Head of caudate nucleus (tissue), 42 donors: Measurements from ENCODE around the gene DES.

Experiments
- DNase-seq, 42 donors: peaks; one replicate each; pipeline versions ENCODE4 v3.0.0 to v3.0.0-alpha.2; 2020 to 2021; ENCODE audit warnings: mixed read lengths in 7 of 42
- intact Hi-C: fragments of 100-400 bp; cut with DNase I; formaldehyde crosslinking; loops from one replicate; pipeline ENCODE4 v1.15.0; 2022

Gene DES

DNA sequence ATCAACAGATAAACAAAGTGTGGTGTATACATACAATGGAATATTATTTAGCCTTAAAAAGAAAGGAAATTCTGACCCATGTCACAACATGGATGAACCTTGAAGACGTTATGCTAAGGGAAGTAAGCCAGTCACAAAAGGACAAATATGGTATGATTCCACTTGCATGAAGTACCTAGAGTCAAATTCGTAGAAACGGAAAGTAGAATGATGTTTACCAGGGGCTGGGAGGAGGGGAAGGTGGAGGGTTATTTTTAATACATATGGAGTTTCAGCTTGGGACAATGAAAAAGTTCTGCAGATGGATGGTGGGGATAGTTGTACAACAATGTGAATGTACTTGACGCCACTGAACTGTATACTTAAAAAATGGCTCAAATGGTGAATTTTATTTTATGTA, 3.3 kb upstream of the DES start:
- intact Hi-C loops: no loop called here
- DNase-seq: no peak

DNA sequence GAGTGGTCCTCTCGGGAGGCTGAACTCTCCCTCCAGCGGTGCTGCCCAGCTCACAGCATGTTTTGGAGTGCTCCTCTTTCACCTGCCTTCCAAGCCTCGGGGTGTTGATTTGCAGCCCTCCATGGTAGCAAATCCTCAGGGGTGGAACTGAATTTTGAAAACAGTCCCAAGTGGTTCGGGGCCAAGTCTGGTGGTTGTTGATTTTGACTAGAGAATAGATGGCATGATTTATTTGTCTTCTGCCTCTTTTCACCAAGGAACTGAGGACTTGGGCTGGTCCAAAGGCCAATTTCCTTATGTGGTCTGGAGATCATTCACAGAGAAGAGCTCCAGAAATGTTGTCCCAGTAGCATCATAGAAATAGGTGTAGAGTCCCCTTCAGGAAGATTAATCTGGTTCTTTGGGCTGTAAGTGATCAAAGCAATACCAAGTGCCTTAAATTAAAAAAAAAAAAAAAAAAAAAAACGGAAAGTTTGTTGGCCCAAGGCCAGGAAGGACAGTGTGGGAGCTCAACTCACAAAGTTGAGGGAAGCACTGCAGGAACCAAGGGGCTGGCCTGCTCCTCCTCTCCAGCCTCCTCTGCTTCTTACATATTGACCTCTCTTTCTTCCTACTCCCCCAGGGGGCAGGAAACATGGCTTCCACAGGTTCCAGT, 2.5 kb upstream of the DES start:
- DNase-seq: no peak
- intact Hi-C loops: no loop called here

- no peak for DNase-seq
- intact Hi-C loops: no loop called here
Measured at GRCh38 chr2:219416235-219416602, 2.0 kb upstream of the DES start.

DNA sequence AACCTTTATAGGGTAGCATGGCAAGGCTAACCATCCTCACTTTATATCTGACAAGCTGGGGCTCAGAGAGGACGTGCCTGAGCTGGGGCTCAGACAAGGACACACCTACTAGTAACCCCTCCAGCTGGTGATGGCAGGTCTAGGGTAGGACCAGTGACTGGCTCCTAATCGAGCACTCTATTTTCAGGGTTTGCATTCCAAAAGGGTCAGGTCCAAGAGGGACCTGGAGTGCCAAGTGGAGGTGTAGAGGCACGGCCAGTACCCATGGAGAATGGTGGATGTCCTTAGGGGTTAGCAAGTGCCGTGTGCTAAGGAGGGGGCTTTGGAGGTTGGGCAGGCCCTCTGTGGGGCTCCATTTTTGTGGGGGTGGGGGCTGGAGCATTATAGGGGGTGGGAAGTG, 1.2 kb upstream of the DES start:
- intact Hi-C loops: no loop called here

DNA sequence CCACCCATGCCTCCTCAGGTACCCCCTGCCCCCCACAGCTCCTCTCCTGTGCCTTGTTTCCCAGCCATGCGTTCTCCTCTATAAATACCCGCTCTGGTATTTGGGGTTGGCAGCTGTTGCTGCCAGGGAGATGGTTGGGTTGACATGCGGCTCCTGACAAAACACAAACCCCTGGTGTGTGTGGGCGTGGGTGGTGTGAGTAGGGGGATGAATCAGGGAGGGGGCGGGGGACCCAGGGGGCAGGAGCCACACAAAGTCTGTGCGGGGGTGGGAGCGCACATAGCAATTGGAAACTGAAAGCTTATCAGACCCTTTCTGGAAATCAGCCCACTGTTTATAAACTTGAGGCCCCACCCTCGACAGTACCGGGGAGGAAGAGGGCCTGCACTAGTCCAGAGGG, 803 bp upstream of the DES start:
- intact Hi-C loops: no loop called here
- DNase-seq: no peak

More for the DNA sequence above, 1.2 kb upstream of the DES start:
- DNase-seq: no peak

DNA sequence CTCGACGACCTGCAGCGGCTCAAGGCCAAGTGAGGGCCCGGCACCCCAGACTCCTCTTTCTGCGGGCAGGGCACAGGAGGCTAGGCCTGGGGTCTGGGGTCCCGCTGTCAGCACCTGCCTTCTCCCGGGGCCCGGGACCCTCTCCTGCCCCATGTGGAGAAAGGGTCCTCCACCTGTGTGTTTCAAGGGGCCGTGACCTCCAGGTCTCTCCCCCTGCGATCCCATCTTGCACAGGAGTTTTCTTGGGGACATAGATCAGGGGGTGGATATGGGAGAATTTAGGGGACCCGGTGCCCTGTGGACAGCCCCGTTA, 791 bp downstream of the DES start:
- no peak for DNase-seq
- intact Hi-C loops: no loop called here

DNA sequence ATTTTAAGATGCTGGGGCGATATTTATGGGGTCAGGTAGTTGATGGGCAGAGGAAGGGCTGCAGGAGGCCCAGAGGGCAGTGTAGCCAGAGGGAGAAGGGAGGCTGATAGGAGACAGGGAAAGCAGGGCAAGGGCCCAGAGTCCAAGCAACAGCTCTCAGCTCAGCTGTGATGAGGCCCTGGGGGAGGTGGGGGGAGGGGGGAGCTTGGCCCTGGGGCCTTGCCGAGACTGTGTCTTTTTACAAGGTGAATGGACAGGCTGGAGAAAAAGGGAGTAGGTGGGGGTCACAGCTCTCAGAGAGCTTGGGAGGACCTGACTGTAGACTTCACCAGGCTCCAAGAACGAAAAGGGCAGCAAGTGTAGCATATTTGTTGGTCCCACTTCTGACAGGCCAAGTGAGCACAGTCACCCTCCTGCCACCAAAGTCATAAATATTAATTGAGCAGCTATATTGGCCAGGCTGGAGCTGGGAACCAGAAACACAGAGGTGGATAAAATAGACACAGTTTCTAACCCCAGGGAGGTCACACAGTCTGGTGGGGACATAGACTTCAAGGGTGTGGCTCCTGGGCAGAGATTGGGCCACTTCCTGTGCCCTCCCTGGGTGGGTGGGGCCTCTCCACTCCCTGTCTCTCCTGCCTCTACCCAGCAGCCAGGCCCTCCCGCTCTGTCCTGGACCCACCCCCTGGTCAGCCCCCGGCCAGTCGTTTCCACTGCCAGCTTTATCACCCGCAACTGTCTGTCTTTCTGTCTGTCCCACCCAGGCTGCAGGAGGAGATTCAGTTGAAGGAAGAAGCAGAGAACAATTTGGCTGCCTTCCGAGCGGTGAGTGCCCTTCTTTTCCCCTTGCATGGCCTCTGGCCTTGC, 1.4 kb downstream of the DES start:
- DNase-seq: no peak
- intact Hi-C loops: no loop called here

DNA sequence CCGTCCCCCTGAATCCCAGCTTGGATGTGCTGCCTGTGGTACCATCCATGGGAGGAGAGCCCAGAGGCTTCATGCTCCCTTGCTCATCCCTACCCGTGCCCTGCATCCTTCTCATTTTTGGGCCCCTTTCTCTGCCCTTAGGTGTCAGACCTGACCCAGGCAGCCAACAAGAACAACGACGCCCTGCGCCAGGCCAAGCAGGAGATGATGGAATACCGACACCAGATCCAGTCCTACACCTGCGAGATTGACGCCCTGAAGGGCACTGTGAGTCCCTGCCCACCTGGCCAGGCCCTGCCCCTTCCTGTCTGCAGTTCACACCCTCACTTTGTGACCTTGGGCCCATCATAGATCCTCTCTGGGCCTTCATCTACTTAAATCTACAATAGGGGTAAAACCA, 2.5 kb downstream of the DES start:
- DNase-seq: no peak
- intact Hi-C loops: no loop called here

- intact Hi-C loops: no loop called here
- no peak for DNase-seq
Measured at GRCh38 chr2:219421323-219421722, 3.1 kb downstream of the DES start.

- DNase-seq: no peak
- intact Hi-C loops: no loop called here
Measured at GRCh38 chr2:219422952-219423534, 4.9 kb downstream of the DES start.

DNA sequence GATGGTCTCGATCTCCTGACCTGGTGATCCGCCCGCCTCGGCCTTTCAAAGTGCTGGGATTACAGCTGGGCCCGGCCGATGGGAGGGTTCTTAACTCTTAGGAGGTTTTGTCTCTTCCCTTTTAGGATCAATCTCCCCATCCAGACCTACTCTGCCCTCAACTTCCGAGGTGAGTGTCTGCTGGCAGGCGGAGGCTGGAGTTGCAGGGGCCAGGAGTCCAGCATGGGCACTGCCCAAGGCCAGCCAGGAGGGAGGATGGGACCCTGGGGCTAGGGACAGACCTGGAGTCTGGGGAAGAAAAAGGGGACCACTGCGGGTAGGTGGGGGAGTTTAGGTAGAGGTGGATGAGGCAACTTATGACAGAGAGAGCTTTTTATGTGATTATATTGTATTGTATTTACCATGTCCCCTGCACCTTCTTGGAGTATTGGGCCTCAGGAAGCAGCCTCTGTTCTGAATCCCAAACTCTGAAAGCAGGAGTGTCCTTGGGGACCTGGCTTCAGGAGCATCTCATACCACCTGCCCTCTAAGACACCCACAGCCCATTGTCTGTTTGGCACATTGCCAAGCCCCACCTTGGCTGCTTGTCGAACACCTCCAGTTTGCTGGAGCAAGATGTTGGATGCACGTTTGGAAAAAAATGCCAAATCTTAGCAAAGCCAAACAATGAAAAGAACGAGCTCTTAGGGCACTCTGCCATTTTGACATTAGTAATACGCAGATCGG, 5.6 kb downstream of the DES start:
- no peak for DNase-seq
- intact Hi-C loops: no loop called here

- no peak for DNase-seq
- intact Hi-C loops: no loop called here
Measured at GRCh38 chr2:219425238-219426067, 7.3 kb downstream of the DES start.

- intact Hi-C loops: no loop called here
- no peak for DNase-seq
Measured at GRCh38 chr2:219426068-219426443, 7.9 kb downstream of the DES start.

- DNase-seq: no peak
- intact Hi-C loops: no loop called here
Measured at GRCh38 chr2:219426534-219427136, 8.5 kb downstream of the DES start.

DNA sequence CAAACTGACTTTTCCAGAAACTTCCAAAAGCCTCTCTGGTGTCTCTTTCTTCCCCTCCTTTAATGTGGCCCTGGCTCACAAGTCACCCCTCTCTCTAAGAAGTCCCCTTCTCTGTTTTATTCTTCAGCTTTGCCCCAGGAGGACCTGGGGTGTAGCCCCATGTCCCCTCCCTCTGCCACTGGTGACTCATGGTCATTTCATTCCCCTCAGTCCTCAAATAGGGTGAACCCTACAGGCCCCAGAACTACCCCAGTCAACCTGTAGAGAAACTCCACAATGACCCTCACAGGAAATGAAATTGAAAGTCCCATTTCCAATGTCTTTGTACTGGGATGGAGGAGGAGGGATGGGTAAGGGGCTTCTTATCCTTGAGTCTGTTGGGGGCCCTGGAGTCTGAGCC, 10.3 kb downstream of the DES start:
- intact Hi-C loops: no loop called here
- DNase-seq: no peak

DNA sequence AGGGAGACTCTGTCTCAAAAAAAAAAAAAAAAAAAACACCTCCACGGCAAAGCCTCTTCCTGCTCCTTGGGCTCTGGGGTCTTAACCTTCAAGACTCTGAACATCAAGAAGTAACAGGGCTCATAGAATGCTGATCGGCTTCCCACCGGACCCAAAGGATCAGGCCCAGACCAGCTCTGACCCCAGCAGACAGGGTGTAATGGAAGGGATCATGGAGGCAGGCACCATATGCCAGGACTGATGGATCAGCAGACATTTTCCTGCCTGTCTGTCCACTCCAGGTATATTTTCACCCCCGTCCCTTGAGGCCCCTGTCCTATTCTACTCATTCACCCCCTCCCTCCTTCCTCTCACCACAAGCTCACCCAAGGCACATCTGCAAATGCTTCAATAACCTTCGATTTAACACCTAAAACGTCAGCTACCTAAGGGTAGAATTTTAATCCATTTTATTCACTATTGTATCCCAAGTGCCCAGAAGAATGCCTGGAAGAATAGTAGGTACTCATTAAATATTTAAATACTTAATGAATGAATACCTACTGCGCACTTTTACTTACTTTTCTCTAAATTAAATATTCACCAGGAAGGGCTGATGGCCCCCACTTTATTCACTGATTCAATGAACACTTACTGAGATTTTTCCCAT, 11.9 kb downstream of the DES start:
- no peak for DNase-seq
- intact Hi-C loops: no loop called here

- intact Hi-C loops: no loop called here
Measured at GRCh38 chr2:219430633-219431615, 12.7 kb downstream of the DES start.

More at GRCh38 chr2:219430633-219431615, 12.7 kb downstream of the DES start:
- peak in 14 of 42 donors; percentile 21 to 72 (median 36) for DNase-seq
